ENCODE measurements around the gene FAM118A. TPM values are rescaled to one million over a fixed set of nuclear protein-coding genes. Genes with fewer than 3 reads are reported as not detected.

Gene FAM118A
- total and polyA plus RNA-seq, 2 of the 8 experiments (the other 6 are each of a cell fraction or from before 2014, with no cell fraction given) = 8.5 to 18.6 TPM

GRCh38 chr22:45292731-45293442, 16.8 kb upstream of the FAM118A start (continued):
- TF ChIP-seq PHF8 (conservative IDR thresholded peaks at IDR 0.05; ENCODE audit: low read depth, low read length) (no peak), ZNF274 (IDR thresholded peaks at IDR 0.05; ENCODE audit: borderline replicate concordance, extremely low read depth, low read length) (no peak), YY1 (IDR thresholded peaks at IDR 0.05; ENCODE audit: low read depth, low read length) (no peak), FOSL1 (IDR thresholded peaks at IDR 0.05; ENCODE audit: insufficient read depth, low read depth, low read length) (no peak)
